IMR-90 (cell line): ENCODE data around the gene C9orf78. TPM values are rescaled to one million over a fixed set of nuclear protein-coding genes. Genes with fewer than 3 reads are reported as not detected.

Experiments
- ATAC-seq: fragments of 200-7000 bp; cut with Tn5 transposase; 2 replicates; pipeline ENCODE4 v1.9.1; 2020; ENCODE audit warnings: low read depth, mild to moderate bottlenecking, moderate library complexity
- BruUV-seq: library from RNA; stranded (reverse); fragments of 400-500 nt; replicated peaks from 2 replicates; lab custom pipeline; 2021; lab: Mats Ljungman, UMichigan
- CTCF ChIA-PET: fragments of 300-600 bp; formaldehyde crosslinking; extraction: SDS; loops from one replicate; lab custom pipeline; 2021; ENCODE audit warnings: antibody characterized with exemption; lab: Yijun Ruan, JAX
- POLR2A ChIA-PET: fragments of 300-600 bp; sonication (Branson Sonifier 250); formaldehyde crosslinking; loops from one replicate; lab custom pipeline; 2022; ENCODE audit warnings: antibody characterized with exemption; ENCODE audit not compliant: unreplicated experiment; lab: Charles Lee
- DNase-seq: peaks from one replicate; pipeline ENCODE4 v3.0.0; 2013
- H2AFZ ChIP-seq: replicated peaks from 2 replicates; pipeline ENCODE3; 2013; ENCODE audit warnings: low read length, mild to moderate bottlenecking; ENCODE audit not compliant: poor library complexity
- H2AK5ac ChIP-seq: 2 replicates; pipeline ENCODE4 v1.6.1; 2013; ENCODE audit warnings: low read depth, low read length, inconsistent platforms
- H2AK9ac ChIP-seq: replicated peaks from 2 replicates; pipeline ENCODE3; 2013; ENCODE audit warnings: mild to moderate bottlenecking, low read depth, low read length, moderate library complexity; ENCODE audit not compliant: poor library complexity
- H2BK120ac ChIP-seq: 2 replicates; pipeline ENCODE4 v1.6.1; 2013; ENCODE audit warnings: low read depth, low read length, inconsistent platforms
- H2BK15ac ChIP-seq: 3 replicates; pipeline ENCODE4 v1.6.1; 2013; ENCODE audit warnings: low read depth, low read length, inconsistent platforms
- H2BK20ac ChIP-seq: 2 replicates; pipeline ENCODE4 v1.6.1; 2013; ENCODE audit warnings: low read depth, mild to moderate bottlenecking, inconsistent platforms, low read length, moderate library complexity
- H2BK5ac ChIP-seq: 2 replicates; pipeline ENCODE4 v1.6.1; 2013; ENCODE audit warnings: mild to moderate bottlenecking, low read depth, low read length, inconsistent platforms; ENCODE audit not compliant: poor library complexity, severe bottlenecking
- H3K14ac ChIP-seq: replicated peaks from 2 replicates; pipeline ENCODE4 v1.6.1; 2013; ENCODE audit warnings: low read depth, low read length, inconsistent platforms
- H3K18ac ChIP-seq: 2 replicates; pipeline ENCODE4 v1.6.1; 2013; ENCODE audit warnings: low read depth, low read length, control low read depth
- H3K23ac ChIP-seq: 2 replicates; pipeline ENCODE4 v1.6.1; 2013; ENCODE audit warnings: low read depth, low read length, inconsistent platforms
- H3K27ac ChIP-seq: 2 replicates; pipeline ENCODE4 v1.5.1; 2013; ENCODE audit warnings: mild to moderate bottlenecking, control low read depth, low read length; ENCODE audit not compliant: insufficient read depth
- H3K27me3 ChIP-seq: 2 replicates; pipeline ENCODE4 v1.6.1; 2013; ENCODE audit warnings: low read length; ENCODE audit not compliant: control insufficient read depth, insufficient read depth
- H3K36me3 ChIP-seq: 2 replicates; pipeline ENCODE4 v1.6.1; 2013; ENCODE audit warnings: low read length, mixed read lengths; ENCODE audit not compliant: control insufficient read depth, insufficient read depth
- H3K4ac ChIP-seq: 2 replicates; pipeline ENCODE4 v1.6.1; 2013; ENCODE audit warnings: low read depth, low read length, inconsistent platforms
- H3K4me1 ChIP-seq: 2 replicates; pipeline ENCODE4 v1.6.1; 2013; ENCODE audit warnings: low read length, mixed read lengths; ENCODE audit not compliant: control insufficient read depth, insufficient read depth
- H3K4me2 ChIP-seq: 2 replicates; pipeline ENCODE4 v1.6.1; 2013; ENCODE audit warnings: low read depth, mild to moderate bottlenecking, control low read depth, low read length, moderate library complexity
- H3K4me3 ChIP-seq: 2 replicates; pipeline ENCODE4 v1.5.1; 2013; ENCODE audit warnings: low read depth, mild to moderate bottlenecking, control low read depth, low read length, moderate library complexity; ENCODE audit not compliant: insufficient read depth
- H3K56ac ChIP-seq: 2 replicates; pipeline ENCODE4 v1.6.1; 2013; ENCODE audit warnings: low read length, inconsistent platforms; ENCODE audit not compliant: insufficient read depth; ENCODE audit errors: extremely low read depth
- H3K79me1 ChIP-seq, 2 experiments: 2 replicates each; pipeline ENCODE4 v1.6.1; 2013; ENCODE audit warnings: low read length in 2 of 2, inconsistent platforms in 1 of 2, low read depth in 1 of 2
- H3K9ac ChIP-seq: 2 replicates; pipeline ENCODE4 v1.6.1; 2013; ENCODE audit warnings: low read depth, low read length, control low read depth
- H3K9me1 ChIP-seq: 2 replicates; pipeline ENCODE4 v1.6.1; 2013; ENCODE audit warnings: low read length, inconsistent platforms; ENCODE audit not compliant: insufficient read depth
- H3K9me3 ChIP-seq: 2 replicates; pipeline ENCODE4 v1.6.1; 2013; ENCODE audit warnings: low read length; ENCODE audit not compliant: control insufficient read depth, insufficient read depth
- H4K20me1 ChIP-seq: 2 replicates; pipeline ENCODE4 v1.6.1; 2013; ENCODE audit warnings: low read length, inconsistent platforms; ENCODE audit not compliant: insufficient read depth
- H4K5ac ChIP-seq: 2 replicates; pipeline ENCODE4 v1.6.1; 2013; ENCODE audit warnings: mild to moderate bottlenecking, low read depth, low read length, control low read depth
- H4K8ac ChIP-seq, 2 experiments: 2 replicates each; pipeline ENCODE4 v1.6.1; 2013; ENCODE audit warnings: low read depth in 2 of 2, low read length in 2 of 2, control low read depth in 1 of 2, inconsistent platforms in 1 of 2
- H4K91ac ChIP-seq: 2 replicates; pipeline ENCODE4 v1.6.1; 2013; ENCODE audit warnings: low read depth, low read length, inconsistent platforms; ENCODE audit not compliant: insufficient read depth
- RAD21 ChIP-seq: IDR thresholded peaks from 2 replicates; pipeline ENCODE4 v1.6.1; 2012; ENCODE audit warnings: low read length, improper control_type of control experiment
- WGBS, 2 experiments: methylation state at CpG; one replicate each; pipeline versions ENCODE4 v1.1.5 to v1.1.7; 2013; ENCODE audit warnings: missing lambda C conversion rate in 2 of 2; ENCODE audit not compliant: insufficient read length in 1 of 2; ENCODE audit errors: extremely low coverage in 2 of 2; 5-methylcytosine and 5-hydroxymethylcytosine counted together
- dilution Hi-C: fragments of 300-500 bp; cut with HindIII; formaldehyde crosslinking; loops from one replicate; pipeline ENCODE4 v1.14.3; 2018; ENCODE audit warnings: low sequenced_read_pairs; ENCODE audit not compliant: unreplicated experiment
- in situ Hi-C: fragments of 300-500 bp; cut with MboI; formaldehyde crosslinking; loops from 3 replicates; pipeline ENCODE4 v1.14.3; 2019; ENCODE audit warnings: low sequenced_read_pairs, inconsistent platforms, mixed read lengths
- intact Hi-C: fragments of 100-400 bp; cut with micrococcal nuclease; formaldehyde crosslinking; loops from 2 replicates; pipeline ENCODE4 v1.10.0; 2022
- polyA plus RNA-seq, 3 experiments: library from polyadenylated mRNA; depleted of rRNA; stranded (reverse); fragments of >200 nt; gene quantifications; 2 replicates each; pipeline ENCODE4 v1.2.3, GENCODE V29; 2012; ENCODE audit warnings: low replicate concordance in 1 of 3
- total RNA-seq: library from RNA; depleted of rRNA; stranded (reverse); fragments of >200 nt; gene quantifications from 2 replicates; pipeline ENCODE4 v1.2.3, GENCODE V29; 2012
- TF ChIP-seq, protein P1 (sequence below): fragments of 150-350 bp; IDR thresholded peaks from 2 replicates; pipeline ENCODE4 v1.6.1; 2016; ENCODE audit warnings: low read depth, mild to moderate bottlenecking, low read length, moderate library complexity, borderline replicate concordance
- TF ChIP-seq, protein P2 (sequence below): fragments of 150-350 bp; IDR thresholded peaks from 2 replicates; pipeline ENCODE4 v1.6.1; 2017; ENCODE audit warnings: mild to moderate bottlenecking, antibody characterized with exemption, low read length, low read depth

Gene C9orf78
- total and polyA plus RNA-seq, 2 of the 4 experiments (the other 2 are of a cell fraction) = 29.8 to 46.0 TPM

DNA sequence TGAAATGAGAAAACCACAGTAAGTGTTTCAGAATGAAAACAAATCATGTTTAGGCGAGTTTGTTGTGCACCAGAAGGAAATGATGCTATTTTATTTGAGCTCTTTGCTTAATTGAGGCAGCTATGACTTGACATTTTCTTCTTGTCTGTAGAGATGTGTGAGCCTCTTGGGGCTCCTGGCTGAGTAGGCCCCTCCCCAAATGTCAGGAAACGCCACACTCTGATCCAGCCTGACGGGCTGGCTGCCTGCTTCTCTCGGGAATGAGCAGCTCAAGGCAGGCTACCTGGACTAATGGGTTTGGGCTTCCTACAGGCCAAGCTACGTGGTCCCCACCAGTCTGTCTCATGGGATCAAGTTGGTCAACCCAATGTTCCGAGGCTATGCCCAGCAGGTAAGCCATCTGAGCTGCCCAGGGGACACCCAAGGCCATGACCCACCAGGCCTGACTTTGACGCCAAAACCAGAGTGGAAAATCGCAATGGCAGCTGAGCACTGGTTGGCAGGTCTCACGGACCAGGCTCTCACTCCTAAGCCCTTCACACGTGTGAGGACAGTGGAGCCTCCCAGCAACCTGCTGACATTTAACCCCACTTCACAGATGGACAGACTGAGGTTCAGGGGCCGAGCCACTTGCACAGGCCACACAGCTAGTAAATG, 30.0 kb upstream of the C9orf78 start:
- no peaks in the 10 kb centered on the region for H3K27me3 ChIP-seq
- 0 out of 2 replicates have a peak, but pooled peaks cover 3% of the 10 kb centered on the region for H3K9me1 ChIP-seq
- no peak for ATAC-seq
- H2AFZ ChIP-seq = no peak overlapping the region
- H3K4me3 ChIP-seq = no peak overlapping the region
- DNase-seq = no peak
- no peak overlapping the region for H3K27ac ChIP-seq
- dilution Hi-C loops = no loop called here
- H2BK120ac ChIP-seq = no peak overlapping the region
- no peak overlapping the region for H4K5ac ChIP-seq
- no peak overlapping the region for H2BK15ac ChIP-seq
- no peak overlapping the region for H2AK5ac ChIP-seq
- H3K18ac ChIP-seq = no peak overlapping the region
- intact Hi-C loops = no loop called here
- H3K9me3 ChIP-seq = no peaks in the 10 kb centered on the region
- TF ChIP-seq, protein P1, sequence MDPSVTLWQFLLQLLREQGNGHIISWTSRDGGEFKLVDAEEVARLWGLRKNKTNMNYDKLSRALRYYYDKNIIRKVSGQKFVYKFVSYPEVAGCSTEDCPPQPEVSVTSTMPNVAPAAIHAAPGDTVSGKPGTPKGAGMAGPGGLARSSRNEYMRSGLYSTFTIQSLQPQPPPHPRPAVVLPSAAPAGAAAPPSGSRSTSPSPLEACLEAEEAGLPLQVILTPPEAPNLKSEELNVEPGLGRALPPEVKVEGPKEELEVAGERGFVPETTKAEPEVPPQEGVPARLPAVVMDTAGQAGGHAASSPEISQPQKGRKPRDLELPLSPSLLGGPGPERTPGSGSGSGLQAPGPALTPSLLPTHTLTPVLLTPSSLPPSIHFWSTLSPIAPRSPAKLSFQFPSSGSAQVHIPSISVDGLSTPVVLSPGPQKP = no peak
- TF ChIP-seq, protein P2, sequence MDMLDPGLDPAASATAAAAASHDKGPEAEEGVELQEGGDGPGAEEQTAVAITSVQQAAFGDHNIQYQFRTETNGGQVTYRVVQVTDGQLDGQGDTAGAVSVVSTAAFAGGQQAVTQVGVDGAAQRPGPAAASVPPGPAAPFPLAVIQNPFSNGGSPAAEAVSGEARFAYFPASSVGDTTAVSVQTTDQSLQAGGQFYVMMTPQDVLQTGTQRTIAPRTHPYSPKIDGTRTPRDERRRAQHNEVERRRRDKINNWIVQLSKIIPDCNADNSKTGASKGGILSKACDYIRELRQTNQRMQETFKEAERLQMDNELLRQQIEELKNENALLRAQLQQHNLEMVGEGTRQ = no peak
- no peak for TF ChIP-seq RAD21
- H3K56ac ChIP-seq = no peak overlapping the region
- no peak overlapping the region for H2AK9ac ChIP-seq
- H3K79me1 ChIP-seq = no peaks in the 10 kb centered on the region
- H4K91ac ChIP-seq = no peak overlapping the region
- H4K20me1 ChIP-seq = no peaks in the 10 kb centered on the region
- H3K36me3 ChIP-seq = peaks cover 45% of the 10 kb centered on the region
- 63% methylated on average over 8 of the region's 11 CpGs; no CpG with 5 or more reads in 1 of the 2 experiments for WGBS, 2 experiments
- no peak overlapping the region for H4K8ac ChIP-seq
- BruUV-seq = no TSS peak
- no peak overlapping the region for H3K4ac ChIP-seq
- H3K4me2 ChIP-seq = no peak overlapping the region
- ChIA-PET CTCF (no interaction called here), POLR2A (no interaction called here)
- in situ Hi-C loops = no loop called here
- H3K23ac ChIP-seq = no peak overlapping the region
- no peak overlapping the region for H2BK20ac ChIP-seq
- no peaks in the 10 kb centered on the region for H3K4me1 ChIP-seq
- H2BK5ac ChIP-seq = no peak overlapping the region
- no peak overlapping the region for H3K9ac ChIP-seq
- H3K14ac ChIP-seq = no peak overlapping the region
